GM19351 (cell line): ENCODE measurements around the gene NAV2.
A peak's percentile ranks its signal among the peaks of the same experiment; 100 is the strongest.

Source experiments
- ATAC-seq: cut with Tn5 transposase; IDR thresholded peaks from one replicate; pipeline ENCODE4 v1.9.1; 2021; ENCODE audit warnings: mild to moderate bottlenecking, moderate library complexity; ENCODE audit not compliant: unreplicated experiment

Gene NAV2, protein sequence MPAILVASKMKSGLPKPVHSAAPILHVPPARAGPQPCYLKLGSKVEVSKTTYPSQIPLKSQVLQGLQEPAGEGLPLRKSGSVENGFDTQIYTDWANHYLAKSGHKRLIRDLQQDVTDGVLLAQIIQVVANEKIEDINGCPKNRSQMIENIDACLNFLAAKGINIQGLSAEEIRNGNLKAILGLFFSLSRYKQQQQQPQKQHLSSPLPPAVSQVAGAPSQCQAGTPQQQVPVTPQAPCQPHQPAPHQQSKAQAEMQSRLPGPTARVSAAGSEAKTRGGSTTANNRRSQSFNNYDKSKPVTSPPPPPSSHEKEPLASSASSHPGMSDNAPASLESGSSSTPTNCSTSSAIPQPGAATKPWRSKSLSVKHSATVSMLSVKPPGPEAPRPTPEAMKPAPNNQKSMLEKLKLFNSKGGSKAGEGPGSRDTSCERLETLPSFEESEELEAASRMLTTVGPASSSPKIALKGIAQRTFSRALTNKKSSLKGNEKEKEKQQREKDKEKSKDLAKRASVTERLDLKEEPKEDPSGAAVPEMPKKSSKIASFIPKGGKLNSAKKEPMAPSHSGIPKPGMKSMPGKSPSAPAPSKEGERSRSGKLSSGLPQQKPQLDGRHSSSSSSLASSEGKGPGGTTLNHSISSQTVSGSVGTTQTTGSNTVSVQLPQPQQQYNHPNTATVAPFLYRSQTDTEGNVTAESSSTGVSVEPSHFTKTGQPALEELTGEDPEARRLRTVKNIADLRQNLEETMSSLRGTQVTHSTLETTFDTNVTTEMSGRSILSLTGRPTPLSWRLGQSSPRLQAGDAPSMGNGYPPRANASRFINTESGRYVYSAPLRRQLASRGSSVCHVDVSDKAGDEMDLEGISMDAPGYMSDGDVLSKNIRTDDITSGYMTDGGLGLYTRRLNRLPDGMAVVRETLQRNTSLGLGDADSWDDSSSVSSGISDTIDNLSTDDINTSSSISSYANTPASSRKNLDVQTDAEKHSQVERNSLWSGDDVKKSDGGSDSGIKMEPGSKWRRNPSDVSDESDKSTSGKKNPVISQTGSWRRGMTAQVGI (N-terminal part only)

DNA sequence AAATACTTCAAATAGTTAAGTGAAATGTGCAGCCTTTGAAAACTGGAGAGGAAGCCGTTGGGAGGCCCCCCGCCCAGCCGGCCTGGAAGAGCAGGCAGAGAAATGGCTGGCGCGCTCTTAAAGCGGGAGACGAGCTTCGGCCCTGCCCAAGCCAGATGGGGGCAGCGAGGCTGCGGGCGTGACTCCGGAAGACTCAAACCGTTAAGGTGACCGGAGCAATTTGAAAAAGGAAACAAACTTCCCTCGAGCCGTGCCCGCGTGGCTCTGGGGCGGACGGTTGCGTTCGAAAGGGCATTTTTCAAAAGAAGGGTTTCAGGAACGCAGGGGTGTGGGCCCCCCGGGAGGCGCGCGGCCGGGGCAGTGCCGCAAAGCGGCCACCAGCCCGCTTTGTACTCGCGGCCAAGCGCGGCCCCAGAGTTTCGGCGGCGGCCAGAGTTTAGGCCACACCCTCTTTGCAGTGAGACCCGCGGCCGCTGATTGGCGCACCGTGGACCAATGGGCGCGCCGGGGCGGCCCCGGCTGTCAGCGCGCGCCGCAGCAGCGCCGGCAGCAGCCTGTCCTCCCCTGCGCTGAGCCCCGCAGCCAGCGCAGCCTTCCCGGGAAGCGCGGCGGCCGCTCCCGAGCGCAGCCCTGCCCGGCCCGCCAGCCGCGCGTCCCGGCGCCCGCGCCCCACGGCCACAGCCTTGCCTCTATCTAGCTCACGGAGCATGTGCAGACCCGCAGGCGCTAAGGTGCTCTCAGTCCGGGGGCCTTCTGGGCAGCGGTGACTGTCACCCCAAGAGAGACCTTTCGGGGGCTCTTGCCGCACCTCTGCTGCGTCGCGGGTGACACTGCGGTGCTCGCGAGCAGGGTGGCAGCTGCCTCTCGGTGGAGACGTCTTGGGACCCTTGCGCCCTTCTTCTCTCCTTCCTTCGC is at the start of gene NAV2:
TSS of gene NAV2 (plus strand) at position 557 of the 915 bp plus-strand sequence. CDS start 859 bp downstream, outside the sequence.
- peak; percentile 98 for ATAC-seq

DNA sequence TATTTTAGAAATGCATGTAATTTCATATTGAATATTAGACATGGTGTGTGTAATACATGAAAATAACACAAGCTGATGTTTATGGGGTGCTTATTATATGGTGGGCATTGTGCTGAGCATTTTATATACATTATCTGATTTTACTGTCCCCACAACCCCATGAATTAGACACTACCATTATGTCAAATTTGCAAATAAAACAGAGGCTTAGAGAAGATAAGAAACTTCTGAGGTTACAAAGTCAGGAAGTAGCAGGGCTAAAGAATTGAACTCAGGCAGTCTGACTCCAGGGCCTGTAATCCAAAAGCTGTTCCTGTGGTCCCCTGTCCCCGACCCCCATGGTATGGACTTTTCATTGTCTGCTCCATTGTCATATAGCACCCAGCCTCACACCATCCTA is 49.4 kb upstream of the NAV2 start:
- no peak for ATAC-seq

DNA sequence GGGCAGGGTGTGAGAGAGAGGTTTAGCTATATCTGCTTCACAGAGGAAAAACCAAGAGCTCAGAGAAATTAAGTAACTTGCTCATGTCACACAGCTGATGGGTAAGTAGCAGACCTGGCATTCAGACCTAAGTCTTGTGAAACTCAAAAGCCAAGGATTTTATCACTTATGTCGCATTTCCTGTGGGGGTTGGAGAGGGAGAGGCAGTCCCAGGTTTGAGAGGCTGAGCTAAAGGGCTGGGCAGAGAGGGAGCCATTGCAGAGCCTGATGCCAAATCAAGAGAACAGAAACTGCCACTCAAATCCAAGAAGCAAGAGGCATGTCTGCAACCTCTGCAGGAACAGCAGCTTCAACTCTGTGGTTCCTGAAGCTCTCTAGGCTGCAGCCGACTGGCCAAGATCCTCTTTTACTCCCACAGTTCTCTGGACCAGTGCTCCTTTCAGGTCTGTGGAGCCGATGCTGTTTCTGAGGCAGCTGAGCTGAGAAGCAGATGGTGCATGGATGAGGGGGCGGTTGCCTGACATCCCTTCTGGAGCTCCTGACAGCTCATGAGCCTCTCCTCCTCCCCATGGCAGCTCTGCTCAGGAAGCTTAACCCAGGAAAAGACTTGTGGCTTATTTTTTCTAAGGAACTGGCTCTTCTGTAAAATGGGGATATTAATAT is 47.6 kb upstream of the NAV2 start:
- no peak for ATAC-seq

DNA sequence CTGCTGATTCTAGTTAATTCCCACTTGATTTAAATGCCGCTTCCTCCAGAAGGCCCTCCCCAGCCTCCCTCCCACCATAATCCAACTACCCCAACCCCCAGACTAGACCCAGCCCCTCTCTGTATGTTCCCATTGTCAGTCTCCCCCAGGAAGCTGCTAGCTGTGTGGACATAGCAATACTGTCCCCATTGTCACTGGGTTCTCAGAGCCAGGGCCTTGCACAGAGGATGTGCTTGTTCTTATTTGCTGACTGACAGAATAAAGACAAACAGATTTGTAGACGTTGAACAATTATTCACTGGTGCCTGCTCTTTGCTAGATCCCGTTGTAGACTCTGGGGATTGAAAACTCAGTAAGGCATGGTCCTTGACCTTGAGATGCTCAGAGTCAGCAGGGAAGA is 45.7 kb upstream of the NAV2 start:
- no peak for ATAC-seq

DNA sequence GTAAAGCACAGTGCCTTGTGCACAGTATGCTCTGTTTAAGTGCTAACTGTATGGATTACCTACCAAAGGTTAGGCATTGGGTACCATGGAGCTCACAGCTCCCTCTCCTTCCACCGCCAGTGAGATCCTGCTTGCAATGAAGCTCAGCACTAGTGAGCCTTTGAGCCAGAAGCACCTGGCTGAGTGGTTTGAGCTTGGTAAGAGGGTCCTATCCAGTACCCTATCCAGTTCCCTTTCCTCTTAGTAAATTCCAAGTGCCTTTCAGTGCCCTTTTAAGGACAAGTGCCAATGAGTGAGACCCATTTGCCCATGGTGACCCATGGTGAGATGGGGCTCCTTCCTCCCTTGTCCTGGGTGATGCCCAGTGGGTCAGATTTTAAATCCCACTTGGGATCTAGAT is 43.1 kb upstream of the NAV2 start:
- no peak for ATAC-seq

DNA sequence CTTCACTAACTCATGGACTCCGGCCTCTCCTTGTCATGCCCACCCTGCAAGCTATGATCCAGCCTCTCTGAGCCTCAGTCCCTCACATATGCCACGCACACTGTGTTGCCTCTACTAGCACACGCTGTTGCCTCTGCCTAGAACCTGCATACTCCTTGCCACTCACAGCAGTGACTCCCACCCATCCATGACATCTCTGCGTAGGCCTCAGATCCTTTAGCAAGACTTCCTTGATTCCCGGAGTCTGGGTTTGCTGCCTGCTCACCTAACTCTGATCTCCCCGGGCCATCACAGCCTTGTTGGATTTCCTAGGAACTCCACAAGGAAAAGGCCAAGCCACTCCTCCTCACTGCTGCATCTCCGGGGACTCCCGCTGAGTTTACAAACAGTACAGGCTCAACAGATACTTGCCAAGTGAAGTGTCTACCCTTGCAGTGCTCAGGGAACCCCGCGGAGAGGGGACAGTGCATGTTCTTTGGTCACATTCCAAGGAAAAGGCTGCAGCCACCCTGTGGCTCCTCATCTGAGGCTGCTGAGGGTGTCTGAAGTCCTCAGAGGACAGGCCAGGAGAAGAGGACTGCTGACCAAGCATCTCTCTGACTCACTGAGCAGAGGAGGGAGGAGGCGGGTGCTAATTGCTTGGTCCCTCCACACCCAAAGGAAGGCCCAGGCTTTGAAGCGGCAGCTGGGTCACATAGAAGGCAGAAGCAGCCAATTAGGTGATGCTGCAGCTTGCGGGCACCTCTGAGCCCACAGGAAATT is 42.4 kb upstream of the NAV2 start:
- ATAC-seq: no peak

DNA sequence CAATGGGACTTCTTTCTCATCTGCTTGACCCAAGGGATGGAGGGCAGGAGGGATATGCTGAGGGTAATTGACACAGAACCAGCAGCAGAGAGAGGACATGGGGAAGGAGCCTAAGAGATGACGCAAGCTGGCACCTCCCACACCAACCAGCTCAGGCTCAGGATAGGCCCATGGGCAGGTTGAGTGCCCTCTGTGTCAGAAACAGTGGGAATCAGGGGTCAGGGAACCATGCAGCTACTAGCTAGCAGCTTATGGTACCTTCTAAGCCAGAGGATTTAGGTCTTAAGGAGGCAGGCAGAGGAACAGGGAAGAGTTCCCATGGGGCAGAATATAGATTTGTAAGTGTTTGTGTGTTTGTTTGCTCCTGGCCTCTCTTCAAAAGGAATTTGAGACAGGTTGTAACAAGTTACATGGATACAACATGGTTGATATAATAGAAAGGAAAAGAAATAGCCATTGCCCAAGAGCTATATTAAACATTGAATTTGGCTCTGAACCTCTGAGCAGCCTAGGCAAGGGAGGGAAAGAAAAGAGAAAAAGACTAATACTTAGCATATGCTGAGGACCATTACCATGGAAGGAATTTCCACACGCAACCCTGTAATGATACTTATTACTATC is 39.9 kb upstream of the NAV2 start:
- no peak for ATAC-seq

DNA sequence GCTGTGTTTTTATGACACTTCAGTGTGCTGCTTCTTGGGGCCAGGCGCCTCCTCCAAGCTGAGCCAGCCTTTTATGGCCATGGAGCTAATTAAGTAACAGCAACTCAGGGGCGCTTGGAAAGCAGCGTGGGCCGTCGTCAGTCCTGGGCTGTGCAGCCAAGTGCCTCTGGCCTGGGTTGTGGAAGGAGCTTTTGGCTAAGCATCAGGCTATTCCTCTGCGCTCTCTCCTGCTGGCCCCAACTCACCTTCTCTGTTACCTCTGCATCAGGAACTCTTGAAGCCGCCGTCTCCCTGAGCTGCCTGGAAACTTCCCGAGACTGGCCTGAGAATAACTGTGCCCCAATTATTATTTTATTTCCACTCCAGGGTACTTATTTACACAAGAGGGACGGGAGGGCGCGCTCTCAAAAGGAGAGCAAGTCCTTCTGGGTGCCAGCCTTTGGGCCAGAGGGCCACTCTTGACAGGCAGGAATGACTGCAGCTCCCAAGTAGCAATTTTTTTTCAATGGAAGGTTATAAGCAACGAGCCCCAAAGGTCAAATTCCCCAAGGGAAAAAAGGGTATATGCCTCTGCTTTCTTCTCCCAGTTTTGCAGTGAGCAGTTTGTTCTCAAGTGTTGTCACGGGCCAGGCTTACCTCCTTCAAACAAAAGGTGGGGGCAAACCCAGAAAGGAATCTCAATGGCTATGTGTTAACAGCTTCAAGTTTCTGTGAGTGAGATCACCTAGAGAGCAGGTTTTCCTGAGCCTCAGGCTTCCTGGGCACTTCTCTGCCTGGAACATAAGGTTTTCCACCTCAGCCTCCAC is 38.5 kb upstream of the NAV2 start:
- ATAC-seq: no peak

DNA sequence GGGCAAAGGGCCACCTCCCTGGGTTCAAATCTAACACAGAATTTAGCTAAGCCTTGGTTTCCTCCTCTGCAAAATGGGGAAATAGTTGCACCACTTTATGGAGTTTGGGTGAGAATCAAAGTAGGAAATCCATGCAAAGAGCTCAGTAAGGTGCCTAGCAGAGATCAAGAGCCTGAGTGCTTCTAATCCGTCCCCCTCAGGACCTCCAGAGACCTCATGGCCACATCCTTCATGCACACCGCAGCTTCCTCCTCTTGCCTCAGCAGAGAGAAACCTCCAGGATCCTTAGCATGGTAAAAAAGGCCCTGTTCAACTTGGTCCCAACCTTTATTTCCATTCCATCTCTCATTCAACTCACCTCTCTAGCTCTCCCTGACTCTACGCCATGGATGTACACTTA is 37.8 kb upstream of the NAV2 start:
- ATAC-seq: no peak

DNA sequence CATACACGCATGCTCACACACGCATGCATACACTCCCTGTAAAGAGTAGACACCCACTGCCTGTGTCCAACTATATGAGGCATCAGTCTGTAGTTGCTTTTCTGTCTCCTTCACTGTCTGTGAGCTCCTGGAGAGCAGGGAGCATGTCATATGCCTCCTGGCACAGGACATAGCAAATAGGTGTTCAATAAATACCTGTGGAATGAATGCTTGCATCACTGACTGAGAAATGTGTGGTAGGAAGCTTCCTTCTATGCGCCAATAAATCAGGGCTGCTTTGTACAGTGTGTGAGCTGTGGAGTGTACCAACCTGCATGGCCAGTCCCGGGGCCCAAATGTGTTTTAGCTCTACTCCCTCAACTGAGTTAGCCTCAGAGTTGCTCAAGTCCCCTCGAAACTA is 37.2 kb upstream of the NAV2 start:
- ATAC-seq: no peak

DNA sequence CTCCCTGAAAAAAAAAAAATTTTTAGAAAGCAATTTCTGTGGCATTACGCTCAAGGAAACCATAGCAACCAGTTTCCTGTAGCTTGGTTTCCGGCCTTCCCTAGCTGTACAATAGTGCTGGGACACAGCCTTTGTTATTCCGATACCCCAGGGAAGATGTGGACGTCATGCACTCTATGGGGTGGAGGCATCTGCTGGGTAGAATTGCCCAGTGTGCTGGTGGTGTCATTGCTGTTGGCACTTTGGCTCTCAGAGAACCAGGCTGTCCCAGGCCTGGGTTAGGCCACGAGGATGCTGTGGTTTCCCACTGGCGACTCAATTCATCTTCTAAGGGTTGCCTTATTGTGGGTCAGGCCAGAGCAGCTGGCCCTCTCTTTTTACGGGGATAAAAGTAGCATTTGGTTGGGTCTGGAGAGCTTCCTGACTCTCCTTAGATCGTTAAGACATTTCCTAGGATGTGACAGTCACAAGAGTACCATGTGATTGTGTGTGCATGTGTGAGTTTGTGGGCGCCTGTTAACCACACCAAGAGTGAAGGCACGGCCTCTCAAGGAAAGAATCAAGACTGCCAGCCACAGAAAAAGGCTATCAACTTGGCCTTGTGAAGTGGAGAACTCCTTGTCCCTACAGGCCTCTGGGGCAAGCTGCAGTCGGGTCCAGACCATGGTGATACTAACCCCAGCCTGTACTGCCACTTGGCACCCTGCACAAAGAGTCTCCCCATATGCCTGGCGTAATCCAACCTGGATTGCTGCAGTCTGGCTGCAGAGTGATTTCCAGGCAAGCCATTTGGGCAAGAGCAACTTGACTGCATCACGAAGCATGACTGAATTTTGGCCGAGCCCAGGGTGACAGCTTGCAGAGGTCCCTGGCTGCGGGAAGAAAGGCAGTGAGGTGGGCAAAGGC is 35.9 kb upstream of the NAV2 start:
- no peak for ATAC-seq

DNA sequence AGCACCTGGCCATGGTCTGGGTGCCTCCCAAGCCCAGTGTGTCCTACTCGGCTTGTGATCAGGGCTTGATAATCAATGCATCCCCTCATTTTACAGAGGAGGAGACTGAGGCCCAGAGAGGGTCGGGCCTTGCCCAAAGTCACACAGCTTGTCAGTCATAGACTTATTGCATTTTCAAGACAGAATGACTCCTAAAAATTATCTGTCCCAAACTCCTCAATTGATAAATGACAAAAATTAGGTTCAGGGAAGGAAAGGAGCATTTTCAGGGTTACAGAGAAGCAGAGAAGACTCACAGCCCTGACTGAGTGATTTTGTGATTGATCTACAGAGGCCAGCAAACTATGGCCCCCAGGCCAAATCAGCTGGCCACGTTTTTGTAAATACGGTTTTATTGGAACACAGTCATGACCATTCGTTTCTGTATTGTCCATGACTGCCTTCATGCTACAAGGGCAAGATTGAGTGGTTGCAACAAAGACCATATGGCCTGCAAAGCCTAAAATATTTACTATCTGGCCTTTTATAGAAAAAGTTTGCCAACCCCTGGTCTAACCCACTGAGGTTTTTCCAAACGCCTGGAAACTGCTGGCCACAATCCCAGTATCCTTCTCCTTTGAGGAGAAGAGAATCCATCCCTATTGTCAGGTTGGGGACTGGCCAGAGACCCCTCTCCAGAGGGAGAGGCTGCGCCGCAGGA is 35.1 kb upstream of the NAV2 start:
- no peak for ATAC-seq

DNA sequence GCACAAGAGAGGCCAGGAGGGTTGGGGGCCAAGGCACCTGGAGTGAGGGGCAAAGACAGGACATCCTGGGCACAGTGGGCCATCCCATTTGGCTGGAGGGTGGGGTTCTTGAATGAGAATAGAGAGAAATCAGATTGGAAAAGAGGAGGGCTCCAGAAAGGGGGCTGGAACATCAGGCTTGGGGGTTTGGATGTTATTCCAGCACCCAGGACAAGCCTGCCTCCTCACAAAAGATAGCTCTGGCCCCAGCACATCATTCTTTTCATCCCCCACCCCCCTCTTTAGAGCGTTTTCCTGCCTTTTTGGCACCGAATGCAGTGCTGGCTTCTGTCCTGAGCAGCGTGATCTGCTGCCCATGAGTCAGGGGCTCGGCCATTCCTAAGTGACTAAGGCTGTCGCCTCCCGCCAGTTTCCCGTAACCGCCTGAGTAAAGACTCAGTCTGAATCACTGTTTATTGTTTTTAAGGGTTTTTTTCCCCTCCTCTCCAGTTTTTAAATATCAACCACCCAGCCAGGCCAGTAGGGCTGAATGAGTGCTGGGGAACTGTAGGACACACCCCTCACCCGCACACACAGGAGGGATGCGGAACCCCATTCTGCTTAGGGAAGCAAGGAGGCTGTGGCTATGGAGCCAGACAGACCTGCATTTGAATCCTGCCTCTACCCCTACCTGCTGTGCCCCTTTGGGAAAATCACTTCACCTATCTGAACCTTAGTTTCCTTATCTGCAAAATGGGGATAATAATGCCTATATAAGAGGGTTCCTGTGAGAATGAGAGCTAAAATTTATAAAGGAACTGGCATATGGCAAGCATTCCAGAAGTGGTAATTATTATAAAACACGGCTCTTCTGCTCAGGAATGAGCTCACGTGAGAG is 32.4 kb upstream of the NAV2 start:
- no peak for ATAC-seq

DNA sequence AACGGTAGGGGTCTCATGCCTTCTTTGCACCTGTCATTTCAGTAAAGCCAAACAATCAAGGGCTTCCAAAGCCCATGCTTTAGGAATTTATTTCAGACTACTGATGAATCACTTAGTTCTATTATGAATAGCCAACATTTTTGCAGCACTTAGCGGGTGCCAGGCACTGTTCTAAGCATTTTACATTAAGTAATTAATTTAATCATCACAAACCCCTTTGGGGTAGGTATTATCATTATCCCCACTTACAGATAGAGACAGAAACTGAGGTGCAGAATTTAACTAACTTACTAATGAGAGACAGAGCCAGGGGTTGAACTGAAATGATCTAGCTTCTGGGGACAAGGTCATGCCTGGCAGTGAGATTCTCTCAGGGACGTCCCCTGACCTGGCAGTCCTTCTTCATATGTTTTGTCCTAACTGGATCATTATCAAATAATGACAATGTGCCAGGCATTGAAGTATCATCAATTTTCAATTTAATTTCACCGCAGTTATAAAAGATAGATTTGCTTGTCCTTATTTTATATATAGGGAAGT is 31.7 kb upstream of the NAV2 start:
- no peak for ATAC-seq

DNA sequence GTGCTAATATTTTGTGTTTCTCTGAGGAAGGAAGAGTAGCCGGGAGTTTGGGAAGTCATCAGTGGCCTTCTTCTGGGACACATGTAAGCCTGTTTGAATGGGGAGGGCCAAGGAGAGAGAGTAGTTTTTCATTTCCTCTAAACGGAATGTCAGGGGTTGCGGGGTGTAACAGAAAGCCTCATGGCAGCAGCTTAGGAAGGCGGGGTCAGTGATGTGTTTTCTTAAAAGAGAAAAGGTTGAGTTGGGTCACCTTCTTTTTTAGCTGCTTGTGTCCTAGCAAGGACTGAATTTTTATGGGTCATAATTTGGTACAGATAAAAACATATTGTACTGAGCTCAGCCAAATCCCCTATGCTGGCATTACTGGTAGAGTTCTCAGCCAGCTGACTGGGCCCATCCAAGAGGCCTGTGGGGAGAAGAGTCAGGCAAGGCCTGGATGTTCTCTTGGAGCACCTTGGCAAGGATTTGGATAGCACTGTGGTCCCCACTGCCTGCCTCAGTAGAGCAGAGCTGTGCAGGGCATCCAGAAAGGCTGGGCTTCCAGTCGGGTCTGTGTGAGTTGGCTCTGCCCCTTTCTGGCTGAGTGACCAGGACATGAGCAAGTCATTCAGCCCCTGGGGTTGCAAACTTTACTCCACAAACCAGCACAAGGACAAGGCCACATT is 29.4 kb upstream of the NAV2 start:
- ATAC-seq: no peak
